Activated T-helper 17 cell treated with anti-CD3 and anti-CD28 coated beads, Interleukin-2, amount 50 U/mL, for 72 hours (primary cell): ENCODE measurements around the gene HABP2. TPM values are rescaled to one million over a fixed set of nuclear protein-coding genes. Genes with fewer than 3 reads are reported as not detected.

ENCODE experiments used
- total RNA-seq, 2 donors: library from RNA; stranded (reverse); gene quantifications; one replicate each; pipeline ENCODE4 v1.2.3, GENCODE V29; 2022

Gene HABP2
- total RNA-seq, 2 donors from 2014 or later = not detected

Other genes starting within 250 kb of the HABP2 start
- gene NRAP, start 111.0 kb downstream of the HABP2 start, total RNA-seq = not detected
- gene CASP7, start 126.9 kb downstream of the HABP2 start, total RNA-seq = 10 to 100 TPM in 1 of 2 donors, 1 to 10 TPM in 1; 6.1 to 19.8 TPM
- gene PLEKHS1, start 198.6 kb downstream of the HABP2 start, total RNA-seq = not detected